GM18499 (cell line): ENCODE results near the gene ZNF764.
"Not testable (repeated sequence)": the region's sequence is repeated elsewhere in the genome, so short reads cannot be mapped to it uniquely, and the experiment has no call there.

Source experiments
- ATAC-seq: cut with Tn5 transposase; IDR thresholded peaks from one replicate; pipeline ENCODE4 v1.9.1; 2021; ENCODE audit warnings: moderate number of reproducible peaks; ENCODE audit not compliant: insufficient read depth, unreplicated experiment

The ZNF764 gene

DNA sequence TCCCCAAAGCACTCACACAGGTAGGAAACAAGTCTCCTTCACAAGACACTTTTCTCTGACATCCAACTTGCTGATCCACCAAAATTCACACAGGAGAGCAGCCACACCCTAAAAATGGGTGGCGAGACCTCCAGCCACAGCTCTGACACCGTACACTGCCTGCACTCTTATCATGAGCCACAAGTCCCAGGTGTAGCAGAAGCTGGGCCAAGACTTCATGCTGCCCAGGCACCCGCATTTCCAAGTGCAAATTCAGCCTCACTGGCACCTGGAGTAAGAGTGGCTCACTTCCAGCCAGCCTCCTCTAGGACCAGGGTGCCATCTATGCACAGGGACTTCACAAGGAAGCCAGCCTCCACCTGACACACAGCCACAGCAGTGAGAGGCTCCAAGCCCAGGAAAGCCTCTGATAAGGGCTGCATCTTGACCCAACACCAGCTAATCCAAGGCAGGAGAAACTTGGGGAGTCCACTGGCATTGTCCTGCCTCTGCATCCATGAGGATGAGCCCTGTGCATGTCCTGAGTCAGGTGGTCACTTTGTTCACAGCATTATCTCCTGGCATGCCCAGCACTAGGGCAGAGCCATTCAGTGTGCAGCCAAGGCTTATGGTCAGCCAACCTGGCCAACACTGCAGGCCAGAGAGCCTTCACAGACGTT is 29.2 kb downstream of the ZNF764 start:
- ATAC-seq: no peak

DNA sequence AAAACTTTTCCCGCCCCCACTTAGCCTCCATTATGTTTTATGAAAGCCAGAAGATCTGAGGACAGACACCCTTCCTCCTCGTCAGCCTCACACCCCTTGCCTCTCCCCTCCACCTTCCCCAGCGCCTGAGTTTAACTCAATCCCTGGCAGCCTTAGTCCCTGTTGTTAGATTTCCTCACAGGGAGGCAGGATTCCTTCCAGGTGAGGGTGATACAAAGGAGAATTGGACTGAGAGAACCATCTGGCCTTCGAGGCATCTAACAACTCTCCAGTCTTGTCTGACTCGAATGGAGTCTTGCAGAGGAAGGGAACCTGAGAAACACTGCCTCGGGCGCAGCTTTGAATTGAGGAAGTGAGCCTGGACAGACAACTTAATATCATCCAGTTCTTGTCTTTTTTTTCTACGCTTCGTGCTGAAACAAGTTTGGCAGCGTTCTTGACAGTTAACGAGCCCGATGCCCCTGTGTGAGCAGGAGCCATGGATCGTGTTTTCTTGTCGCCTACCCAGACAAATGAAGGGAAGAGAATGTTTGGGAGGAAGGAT is 30.5 kb downstream of the ZNF764 start:
- no peak for ATAC-seq

DNA sequence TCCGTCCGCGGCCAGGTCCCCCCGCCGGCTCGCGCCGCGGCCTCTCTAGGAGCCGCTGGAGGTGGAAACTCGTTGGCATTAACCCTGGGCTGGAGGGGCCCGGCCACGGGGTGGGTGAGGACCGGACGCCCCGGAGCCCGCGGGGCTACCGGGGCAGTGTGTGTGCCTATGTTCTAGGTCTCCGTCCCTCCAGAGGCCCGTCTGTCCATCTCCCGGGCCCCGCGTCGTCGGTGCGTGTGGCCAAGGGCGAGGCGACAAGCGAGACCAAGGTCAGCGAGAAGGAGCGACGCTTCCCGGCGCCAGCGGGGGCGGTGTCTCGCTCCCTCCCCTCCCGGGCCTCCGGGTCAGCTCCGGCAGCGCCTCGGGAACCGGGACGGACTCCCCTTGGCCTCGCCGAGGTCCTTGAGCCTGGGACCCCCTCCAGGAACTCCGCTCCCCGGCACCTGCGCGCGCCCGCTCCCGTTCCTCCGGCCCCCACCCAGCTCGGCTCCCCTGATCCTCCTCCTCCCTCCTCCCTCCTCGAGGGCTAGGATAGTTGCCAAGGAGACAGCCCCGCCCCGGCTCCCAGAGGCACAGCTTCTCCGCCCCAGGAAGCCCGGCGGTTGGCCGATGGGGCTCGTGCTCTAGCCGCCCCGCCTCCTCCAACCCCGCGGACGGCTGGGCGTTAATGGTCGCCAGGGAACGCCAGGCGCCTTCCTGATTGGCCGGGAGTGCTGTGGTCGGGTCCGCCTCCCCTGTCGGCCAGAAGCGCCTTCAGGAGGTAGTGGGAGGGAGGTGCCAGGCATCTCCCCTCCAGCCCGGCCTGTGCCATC is 31.1 kb downstream of the ZNF764 start:
- ATAC-seq: peak; percentile 37

DNA sequence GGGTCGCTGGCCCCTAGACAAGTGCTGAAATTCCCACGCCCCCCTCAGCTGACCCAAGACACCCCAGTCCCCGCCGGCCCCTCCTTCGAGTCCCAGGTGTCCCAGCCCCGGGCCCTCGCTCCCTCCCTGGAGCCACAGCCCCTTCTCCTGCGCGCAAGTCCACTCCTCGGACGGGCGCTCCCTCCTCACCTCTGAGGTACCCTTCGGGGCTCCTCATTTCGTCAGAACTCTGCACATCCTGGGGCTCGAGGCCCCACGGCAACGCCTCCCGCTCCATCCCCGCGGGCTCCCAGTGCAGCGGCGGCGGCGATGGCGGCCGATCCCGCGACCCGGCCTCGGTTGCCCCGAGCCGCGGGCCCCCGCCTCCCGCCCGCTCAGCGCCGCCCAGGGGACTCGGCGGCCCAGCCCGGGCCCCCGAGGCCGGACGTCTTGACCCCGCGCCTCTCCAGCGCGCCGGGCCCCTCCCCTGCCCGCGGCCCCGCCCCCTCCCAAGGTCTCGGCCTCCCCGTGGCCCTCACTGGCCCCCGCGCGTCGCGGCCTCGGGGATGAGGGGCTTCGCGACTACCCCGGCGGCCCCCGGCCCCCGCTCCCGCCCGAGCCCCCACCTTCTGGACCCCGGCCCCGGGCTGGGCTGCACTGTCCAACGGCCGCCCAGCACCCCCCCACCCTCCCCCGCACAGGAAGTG is 31.9 kb downstream of the ZNF764 start, which contains the start of gene ZNF768:
ZNF768 (minus strand) TSS at position 430 of the 686 bp plus-strand sequence; CDS start at position 277, 153 bp downstream.
- ATAC-seq: peak; percentile 8

DNA sequence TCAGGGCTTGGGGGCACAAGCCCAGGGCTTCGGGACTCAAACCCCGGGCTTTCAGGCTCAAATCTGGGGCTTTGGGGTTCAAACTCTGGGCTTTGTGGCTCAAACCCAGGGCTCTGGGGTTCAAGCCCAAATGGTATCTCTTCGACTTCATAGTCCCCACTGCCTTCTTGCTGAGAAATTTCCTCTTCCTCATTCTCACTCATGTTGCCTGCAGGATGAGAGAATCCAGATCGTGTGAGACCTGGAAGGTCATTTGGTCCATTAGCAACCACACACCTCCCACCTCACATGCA is 32.4 kb downstream of the ZNF764 start:
- ATAC-seq: no peak

DNA sequence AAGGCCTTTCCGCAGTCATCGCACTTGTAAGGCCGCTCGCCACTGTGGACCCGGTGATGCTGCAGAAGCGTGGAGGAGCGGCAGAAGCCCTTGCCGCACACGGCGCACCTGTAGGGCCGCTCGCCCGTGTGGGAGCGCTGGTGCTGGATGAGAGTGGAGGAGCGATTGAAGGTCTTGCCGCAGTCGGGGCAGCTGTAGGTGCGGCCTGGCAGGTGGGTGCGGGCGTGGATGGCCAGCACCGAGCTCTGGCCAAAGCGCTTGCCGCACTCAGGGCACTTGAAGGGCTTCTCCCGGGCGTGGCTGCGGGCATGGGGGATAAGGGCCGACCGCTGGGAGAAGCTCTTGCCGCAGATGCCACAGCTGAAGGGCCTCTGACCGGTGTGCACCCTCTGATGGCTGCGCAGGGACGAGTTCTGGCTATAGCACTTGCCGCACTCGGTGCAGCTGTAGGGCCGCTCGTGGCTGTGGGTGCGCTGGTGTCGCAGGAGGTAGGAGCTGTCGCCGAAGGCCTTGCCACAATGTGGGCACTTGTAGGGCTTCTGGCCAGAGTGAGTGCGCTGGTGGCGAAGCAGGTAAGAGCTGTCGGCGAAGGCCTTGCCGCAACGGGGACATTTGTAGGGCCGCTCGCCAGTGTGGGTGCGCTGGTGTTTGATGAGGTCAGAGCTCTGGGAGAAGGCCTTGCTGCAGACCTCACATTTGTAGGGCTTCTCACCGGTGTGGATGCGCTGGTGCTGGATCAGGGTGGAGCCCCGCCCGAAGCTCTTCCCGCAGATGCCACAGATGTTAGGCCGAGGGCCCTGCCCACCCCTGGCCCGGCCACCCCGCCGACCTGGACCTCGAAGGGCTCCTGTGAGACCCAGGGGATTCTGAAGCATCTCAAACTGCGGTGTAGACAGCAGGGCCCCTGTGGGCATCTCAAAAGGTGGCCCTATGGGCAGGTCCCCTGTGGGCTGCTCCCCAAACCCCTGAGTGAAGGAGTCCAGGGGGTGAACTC is 33.3 kb downstream of the ZNF764 start:
- ATAC-seq: no peak

DNA sequence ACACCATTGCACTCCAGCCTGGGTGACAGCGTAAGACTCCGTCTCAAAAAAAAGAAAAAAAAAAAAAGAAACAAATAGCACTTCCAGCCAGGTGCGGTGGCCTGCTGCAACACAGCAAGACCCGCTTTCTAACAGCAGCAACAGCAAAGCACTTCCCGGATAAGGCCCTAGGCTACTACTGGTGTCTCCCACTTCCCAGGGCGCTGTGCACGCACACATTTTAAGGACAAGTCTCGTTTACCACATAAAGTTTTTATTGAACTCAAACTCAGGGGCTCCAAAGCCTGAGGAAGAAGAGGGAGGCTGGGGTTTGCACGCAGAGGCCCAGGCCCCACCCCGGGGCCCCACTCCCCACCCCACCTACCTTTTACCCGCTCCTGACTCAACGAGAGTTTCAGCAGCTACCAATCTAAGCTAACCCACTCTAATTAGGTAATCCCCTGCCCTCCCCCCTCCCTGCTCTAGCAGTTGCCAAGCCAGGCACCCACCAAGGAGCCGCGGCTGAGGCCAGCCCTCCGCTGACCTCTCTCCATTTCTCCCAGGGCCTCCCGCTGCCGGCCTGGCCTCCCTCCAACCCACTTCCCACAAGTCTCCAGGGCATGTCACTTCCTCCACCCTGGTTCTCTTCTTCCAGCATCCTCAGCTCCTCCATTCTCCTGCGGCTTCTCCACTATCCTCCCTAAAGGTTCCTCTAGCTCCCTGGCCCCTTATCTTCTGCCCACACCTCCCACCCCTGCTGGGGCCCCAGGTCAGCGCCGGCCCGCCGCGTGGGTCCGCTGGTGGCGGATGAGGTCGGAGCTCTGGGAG is 34.2 kb downstream of the ZNF764 start:
- no peak for ATAC-seq

DNA sequence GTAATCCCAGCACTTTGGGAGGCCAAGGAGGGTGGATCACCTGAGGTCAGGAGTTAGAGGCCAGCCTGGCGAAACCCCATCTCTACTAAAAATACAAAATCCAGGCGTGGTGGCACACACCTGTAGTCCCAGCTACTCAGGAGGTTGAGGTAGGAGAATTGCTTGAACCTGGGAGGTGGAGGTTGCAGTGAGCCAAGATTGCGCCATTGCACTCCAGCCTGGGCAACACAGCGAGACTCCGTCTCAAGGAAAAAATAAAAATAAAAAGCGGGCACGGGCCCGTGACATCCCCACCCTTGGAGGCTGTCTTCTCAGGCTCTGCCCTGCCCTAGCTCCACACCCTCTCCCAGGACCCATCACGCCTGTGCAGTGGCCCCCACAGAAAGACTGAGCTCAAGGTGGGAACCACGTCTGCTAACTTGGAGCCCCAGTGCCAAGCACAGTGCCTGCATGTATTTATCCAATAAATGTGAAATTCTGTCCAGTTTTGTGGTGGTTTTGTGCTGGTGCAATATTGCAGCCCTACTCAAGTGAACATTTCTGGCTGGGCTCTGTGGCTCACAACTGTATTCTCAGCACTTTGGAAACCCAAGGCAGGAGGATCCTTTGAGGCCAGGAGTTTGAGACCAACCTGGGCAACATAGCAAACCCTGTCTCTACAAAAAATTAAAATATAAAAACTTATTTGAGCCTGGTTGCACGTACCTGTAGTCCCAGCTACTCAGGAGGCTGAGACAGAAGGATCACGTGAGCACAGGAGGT is 35.3 kb downstream of the ZNF764 start:
- ATAC-seq: not testable (repeated sequence)

DNA sequence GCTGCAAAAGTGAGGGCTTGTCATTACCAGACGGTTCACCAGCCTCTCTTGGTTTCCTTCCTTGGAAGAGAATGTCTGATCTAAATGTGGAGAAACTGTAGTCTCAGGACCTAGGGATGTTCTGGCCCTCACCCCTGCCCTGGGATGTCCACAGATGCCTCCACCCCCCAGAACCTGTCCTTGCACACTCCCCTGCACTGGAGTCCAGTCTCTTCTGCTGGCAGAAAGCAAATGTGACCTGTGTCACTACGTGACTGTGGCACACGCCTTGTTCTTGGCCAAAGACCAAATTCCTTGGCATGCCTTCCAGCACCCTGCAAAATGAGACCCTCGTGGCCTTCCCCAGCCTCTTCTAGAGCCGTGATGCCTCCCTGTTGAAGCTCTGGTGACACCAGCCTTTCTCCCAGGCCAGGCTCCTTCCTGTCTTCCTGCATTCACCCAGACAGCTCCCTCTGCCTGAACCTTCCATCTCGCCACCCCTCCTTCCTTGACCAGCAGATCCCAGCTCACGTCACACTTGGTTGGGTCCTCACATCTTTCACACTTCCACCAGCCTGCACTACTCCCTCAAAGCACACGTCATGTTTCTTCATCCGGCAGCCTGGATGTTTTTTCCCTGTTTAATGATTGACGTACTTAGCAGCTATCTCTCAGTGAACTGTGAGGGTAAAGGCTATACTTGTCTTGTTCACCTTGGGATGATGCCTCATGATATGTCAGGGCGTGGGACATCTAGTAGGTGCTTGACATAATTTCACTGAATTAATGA is 36.1 kb downstream of the ZNF764 start:
- no peak for ATAC-seq

DNA sequence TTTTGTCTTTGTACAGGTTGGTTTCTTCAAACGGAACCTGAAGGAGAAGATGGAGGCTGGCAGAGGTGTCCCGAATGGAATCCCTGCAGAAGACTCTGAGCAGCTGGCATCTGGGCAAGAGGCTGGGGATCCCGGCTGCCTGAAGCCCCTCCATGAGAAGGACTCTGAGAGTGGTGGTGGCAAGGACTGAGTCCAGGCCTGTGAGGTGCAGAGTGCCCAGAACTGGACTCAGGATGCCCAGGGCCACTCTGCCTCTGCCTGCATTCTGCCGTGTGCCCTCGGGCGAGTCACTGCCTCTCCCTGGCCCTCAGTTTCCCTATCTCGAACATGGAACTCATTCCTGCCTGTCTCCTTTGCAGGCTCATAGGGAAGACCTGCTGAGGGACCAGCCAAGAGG is 36.7 kb downstream of the ZNF764 start:
- ATAC-seq: no peak

DNA sequence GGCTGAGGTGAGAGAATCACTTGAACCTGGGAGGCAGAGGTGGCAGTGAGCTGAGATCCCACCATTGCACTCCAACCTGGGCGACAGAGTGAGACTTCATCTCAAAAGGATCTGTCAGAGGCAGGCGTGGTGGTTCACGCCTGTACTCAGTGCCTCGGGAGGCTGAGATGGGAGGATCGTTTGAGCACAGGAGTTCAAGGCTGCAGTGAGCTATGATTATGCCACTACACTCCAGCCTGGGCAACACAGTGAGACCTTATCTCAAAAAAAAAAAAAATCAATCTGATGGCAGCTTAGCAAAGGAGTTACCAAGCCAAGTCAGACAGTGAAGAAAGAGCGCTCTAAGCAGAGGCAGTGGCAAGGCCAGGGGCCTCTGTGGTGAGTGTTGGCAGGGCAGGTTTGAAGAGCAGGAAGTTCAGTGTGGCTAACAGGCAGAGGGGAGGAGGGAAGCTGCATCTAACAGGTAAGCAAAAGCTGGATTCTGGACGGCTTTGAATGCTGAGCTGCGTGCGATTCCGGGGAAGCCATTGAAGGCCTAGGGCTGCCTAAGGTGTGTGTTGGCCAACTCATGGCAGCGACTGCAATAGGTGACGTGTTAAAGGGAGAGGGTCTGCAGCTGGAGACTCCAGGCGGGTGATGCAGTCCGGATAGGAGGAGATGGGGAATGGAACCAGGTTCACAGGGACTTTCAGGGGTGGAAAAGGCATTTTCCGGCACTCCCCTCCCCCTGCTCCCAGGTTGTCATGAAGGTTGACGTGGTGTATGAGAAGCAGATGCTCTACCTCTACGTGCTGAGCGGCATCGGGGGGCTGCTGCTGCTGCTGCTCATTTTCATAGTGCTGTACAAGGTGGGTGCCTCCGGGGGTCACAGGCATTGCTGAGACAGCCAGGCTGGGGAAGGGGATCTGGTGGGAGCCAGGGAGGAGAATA is 38.8 kb downstream of the ZNF764 start:
- no peak for ATAC-seq

DNA sequence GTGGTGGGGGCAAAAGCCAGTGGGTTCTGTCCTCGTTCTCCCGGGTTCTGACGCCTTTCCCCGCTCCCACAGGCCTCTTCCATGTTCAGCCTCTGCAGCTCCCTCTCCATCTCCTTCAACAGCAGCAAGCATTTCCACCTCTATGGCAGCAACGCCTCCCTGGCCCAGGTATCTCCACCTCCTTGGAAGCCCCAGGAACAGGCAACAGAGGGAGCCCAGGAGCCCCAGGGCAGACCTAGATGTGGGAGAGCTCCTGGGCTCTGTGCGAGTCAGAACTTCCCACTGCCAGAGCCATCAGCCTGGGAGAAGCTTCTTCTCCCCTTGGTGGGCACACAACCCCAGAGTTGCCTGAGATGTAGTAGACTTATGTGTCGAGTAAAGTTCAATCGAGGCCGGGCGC is 39.6 kb downstream of the ZNF764 start:
- ATAC-seq: no peak

DNA sequence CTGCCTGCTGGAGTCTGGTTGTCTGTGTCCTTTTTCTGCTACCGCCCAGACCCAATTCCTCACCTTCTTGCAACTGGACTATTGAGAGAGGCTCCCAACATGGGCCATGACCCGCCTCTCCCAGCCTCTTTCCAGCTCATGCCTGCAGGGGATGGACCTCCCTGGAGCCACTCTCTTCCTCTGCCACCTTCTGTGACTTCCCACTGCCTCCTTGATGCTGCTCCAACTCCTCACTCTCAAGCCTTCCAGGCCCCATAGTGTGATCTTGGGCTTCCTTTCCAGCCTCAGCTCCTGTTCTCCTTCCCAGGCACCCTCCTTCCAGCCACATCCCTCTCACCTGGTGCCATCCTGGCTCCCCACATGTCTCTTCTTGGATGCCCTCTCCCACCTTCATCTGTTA is 42.9 kb downstream of the ZNF764 start:
- no peak for ATAC-seq

DNA sequence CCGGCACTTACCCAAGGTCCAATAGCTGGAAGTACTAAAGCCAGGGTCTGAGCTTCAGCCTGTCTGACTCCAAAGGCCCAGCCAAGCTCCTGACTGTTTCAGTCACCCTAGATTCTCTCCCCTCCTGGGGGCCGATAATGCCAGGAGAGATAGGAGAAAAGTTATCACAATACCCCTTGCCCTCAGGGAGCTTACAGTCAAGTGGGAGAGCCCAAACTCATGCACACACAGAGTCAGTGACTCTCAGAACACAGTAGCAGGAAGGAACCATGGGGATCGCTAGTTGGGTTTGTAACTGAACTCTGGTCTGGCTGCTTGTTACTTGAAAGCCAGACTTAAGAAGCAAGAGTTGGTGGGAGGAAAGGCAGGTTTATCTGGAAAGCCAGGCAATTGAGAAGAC is 46.7 kb downstream of the ZNF764 start:
- ATAC-seq: no peak

DNA sequence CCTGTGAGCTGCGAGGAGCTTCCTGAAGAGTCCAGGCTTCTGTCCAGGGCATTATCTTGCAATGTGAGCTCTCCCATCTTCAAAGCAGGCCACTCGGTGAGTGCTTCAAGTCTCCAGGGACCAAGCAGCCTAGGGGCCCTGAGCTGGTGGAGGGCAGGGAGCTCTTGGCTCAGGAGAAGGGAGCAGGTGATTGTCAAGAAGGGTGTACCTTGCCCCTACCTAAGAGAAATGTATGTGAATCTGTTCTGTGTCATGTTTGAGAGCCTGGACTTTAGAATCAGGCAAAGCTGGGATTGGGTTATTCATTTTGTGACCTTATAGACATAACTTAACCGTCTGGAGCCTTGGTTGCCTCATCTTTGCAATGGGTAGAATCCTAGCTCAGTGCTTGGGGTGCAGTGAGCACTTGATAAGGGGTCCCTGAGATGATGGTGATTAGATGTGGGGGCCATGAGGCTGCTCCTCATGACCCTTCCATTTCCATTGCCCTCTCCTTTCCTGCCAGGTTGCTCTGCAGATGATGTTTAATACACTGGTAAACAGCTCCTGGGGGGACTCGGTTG is 47.7 kb downstream of the ZNF764 start:
- no peak for ATAC-seq

DNA sequence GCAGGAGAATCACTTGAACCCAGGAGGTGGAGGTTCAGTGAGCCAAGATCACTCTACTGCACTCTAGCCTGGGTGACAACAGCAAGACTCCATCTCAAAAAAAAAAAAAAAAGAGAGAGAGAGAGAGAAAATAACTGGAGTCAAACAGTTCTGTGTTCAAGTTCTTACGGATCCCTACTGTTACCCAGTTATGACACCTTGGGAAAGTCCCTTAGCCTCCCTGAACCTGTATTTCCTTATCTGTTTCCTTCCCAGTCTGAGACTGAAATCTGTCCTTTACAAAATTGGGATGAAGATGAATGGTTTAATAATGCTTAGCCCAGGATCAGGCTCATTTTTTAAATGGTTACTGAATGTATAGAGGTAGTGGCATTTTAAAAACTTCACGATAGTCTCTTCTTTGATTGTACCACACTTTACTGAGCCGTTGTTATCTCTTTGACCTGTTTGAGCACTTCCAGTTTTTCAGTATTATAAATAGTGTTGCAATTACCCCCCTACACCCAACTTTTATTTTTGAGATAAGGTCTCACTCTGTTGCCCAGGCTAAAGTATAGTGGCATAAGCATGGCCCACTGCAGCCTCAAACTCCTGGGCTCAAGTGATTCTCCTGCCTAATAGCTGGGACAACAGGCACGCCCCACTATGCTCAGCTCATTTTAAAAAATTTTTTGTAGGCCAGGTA is 49.0 kb downstream of the ZNF764 start:
- no peak for ATAC-seq
